ENCODE data around the gene P2RX6.

Gene P2RX6

DNA sequence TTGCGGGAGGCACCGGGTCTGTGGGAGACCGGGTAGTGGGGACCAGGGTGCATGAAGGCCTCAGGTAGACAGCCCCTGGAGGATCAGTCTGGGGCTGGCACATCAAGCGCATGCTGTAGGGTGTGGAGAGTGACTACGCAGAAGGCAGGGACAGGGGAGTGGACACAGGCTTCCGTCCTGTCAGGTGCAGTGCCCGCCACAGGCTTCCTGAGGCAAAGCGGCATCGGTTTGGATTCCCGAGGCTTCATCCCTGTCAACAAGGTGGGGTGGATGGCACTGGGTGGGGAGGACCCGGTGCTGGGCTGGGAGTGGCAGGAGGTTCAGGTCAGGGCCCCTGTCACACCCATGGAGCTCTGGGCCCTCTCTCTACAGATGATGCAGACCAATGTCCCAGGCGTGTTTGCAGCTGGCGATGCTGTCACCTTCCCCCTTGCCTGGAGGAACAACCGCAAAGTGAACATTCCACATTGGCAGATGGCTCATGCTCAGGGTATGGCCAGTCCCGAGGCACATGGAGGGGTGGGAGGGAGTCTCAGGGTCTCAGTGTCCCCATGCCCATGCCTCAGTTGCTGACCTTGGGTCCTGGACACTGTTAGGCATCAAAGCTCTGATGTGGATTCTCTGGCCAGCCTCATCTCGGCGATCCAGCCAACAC, 37.3 kb upstream of the P2RX6 start (continued):
- TF ChIP-seq, protein P1, sequence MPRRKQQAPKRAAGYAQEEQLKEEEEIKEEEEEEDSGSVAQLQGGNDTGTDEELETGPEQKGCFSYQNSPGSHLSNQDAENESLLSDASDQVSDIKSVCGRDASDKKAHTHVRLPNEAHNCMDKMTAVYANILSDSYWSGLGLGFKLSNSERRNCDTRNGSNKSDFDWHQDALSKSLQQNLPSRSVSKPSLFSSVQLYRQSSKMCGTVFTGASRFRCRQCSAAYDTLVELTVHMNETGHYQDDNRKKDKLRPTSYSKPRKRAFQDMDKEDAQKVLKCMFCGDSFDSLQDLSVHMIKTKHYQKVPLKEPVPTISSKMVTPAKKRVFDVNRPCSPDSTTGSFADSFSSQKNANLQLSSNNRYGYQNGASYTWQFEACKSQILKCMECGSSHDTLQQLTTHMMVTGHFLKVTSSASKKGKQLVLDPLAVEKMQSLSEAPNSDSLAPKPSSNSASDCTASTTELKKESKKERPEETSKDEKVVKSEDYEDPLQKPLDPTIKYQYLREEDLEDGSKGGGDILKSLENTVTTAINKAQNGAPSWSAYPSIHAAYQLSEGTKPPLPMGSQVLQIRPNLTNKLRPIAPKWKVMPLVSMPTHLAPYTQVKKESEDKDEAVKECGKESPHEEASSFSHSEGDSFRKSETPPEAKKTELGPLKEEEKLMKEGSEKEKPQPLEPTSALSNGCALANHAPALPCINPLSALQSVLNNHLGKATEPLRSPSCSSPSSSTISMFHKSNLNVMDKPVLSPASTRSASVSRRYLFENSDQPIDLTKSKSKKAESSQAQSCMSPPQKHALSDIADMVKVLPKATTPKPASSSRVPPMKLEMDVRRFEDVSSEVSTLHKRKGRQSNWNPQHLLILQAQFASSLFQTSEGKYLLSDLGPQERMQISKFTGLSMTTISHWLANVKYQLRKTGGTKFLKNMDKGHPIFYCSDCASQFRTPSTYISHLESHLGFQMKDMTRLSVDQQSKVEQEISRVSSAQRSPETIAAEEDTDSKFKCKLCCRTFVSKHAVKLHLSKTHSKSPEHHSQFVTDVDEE (CRISPR knock-in tag; IDR thresholded peaks at IDR 0.05), result no peak
- TF ChIP-seq ZFP3 (CRISPR knock-in tag; IDR thresholded peaks at IDR 0.05), result no peak

DNA sequence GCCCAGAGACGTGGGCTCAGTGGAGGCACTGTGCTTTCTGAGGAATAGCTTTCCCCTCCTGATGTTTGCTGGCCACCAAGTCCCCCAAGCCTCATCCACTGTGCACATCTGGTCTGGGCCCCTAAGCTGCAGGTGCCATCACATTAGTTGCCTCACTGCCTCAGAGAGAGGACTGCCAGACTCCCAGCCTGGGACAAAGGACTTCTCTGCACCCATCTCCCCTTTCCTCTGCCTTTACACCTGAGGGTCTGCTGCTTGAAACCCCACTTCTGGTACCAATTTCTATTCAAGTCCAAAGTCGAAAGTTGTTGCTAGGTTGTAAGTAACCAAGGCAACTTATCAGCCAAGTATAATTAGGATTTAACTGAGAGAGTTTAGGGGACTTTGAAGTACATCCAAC, 36.5 kb upstream of the P2RX6 start:
- TF ChIP-seq GLIS3 (CRISPR knock-in tag; IDR thresholded peaks at IDR 0.05) (no peak), ZC3H10 (CRISPR knock-in tag; IDR thresholded peaks at IDR 0.05) (no peak), BACH2 (CRISPR knock-in tag; IDR thresholded peaks at IDR 0.05; ENCODE audit: borderline replicate concordance) (no peak), PPARA (CRISPR knock-in tag; IDR thresholded peaks at IDR 0.05; ENCODE audit: borderline replicate concordance) (no peak), ZNF8 (CRISPR knock-in tag; IDR thresholded peaks at IDR 0.05) (no peak)
- TF ChIP-seq, protein P2, sequence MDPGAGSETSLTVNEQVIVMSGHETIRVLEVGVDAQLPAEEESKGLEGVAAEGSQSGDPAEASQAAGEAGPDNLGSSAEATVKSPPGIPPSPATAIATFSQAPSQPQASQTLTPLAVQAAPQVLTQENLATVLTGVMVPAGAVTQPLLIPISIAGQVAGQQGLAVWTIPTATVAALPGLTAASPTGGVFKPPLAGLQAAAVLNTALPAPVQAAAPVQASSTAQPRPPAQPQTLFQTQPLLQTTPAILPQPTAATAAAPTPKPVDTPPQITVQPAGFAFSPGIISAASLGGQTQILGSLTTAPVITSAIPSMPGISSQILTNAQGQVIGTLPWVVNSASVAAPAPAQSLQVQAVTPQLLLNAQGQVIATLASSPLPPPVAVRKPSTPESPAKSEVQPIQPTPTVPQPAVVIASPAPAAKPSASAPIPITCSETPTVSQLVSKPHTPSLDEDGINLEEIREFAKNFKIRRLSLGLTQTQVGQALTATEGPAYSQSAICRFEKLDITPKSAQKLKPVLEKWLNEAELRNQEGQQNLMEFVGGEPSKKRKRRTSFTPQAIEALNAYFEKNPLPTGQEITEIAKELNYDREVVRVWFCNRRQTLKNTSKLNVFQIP (CRISPR knock-in tag; IDR thresholded peaks at IDR 0.05; ENCODE audit: borderline replicate concordance, low read depth), result no peak
- no peak for ATAC-seq

DNA sequence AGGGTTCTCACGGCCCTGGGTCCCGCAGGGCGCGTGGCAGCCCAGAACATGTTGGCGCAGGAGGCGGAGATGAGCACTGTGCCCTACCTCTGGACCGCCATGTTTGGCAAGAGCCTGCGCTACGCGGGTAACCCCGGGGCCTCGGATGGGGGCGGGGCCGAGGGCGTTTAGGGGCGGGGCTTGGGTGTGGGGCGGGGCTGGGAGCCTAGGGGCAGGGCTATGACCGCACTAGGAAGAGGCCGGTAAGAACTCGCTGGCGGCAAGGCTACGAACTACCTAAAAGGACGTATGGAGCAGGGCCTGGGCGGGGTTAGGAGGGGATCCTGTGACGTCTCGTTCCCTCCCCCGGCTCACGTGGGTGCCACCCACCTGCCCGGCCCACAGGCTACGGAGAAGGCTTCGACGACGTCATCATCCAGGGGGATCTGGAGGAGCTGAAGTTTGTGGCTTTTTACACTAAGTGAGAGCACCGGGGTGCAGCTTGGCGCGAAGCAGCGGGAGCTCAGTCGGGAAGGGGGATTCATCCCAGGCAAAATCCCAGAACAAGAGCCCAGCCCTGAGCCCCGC, 35.6 kb upstream of the P2RX6 start:
- TF ChIP-seq ZFP3 (CRISPR knock-in tag; IDR thresholded peaks at IDR 0.05), result no peak
- TF ChIP-seq ZC3H10 (CRISPR knock-in tag; IDR thresholded peaks at IDR 0.05), result no peak
- no peak for TF ChIP-seq ZNF565 (CRISPR knock-in tag; conservative IDR thresholded peaks at IDR 0.05; ENCODE audit: low read depth)
- TF ChIP-seq TOX (CRISPR knock-in tag; IDR thresholded peaks at IDR 0.05; ENCODE audit: borderline replicate concordance), result no peak
- TF ChIP-seq PPARA (CRISPR knock-in tag; IDR thresholded peaks at IDR 0.05; ENCODE audit: borderline replicate concordance), result no peak
- TF ChIP-seq, protein P3, sequence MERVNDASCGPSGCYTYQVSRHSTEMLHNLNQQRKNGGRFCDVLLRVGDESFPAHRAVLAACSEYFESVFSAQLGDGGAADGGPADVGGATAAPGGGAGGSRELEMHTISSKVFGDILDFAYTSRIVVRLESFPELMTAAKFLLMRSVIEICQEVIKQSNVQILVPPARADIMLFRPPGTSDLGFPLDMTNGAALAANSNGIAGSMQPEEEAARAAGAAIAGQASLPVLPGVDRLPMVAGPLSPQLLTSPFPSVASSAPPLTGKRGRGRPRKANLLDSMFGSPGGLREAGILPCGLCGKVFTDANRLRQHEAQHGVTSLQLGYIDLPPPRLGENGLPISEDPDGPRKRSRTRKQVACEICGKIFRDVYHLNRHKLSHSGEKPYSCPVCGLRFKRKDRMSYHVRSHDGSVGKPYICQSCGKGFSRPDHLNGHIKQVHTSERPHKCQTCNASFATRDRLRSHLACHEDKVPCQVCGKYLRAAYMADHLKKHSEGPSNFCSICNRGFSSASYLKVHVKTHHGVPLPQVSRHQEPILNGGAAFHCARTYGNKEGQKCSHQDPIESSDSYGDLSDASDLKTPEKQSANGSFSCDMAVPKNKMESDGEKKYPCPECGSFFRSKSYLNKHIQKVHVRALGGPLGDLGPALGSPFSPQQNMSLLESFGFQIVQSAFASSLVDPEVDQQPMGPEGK (CRISPR knock-in tag; IDR thresholded peaks at IDR 0.05; ENCODE audit: borderline replicate concordance), result no peak
- TF ChIP-seq, protein P2 (CRISPR knock-in tag; IDR thresholded peaks at IDR 0.05; ENCODE audit: borderline replicate concordance, low read depth), result no peak
- TF ChIP-seq, protein P4, sequence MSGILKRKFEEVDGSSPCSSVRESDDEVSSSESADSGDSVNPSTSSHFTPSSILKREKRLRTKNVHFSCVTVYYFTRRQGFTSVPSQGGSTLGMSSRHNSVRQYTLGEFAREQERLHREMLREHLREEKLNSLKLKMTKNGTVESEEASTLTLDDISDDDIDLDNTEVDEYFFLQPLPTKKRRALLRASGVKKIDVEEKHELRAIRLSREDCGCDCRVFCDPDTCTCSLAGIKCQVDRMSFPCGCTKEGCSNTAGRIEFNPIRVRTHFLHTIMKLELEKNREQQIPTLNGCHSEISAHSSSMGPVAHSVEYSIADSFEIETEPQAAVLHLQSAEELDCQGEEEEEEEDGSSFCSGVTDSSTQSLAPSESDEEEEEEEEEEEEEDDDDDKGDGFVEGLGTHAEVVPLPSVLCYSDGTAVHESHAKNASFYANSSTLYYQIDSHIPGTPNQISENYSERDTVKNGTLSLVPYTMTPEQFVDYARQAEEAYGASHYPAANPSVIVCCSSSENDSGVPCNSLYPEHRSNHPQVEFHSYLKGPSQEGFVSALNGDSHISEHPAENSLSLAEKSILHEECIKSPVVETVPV (CRISPR knock-in tag; IDR thresholded peaks at IDR 0.05), result no peak
- TF ChIP-seq ARNTL (CRISPR knock-in tag; IDR thresholded peaks at IDR 0.05; ENCODE audit: borderline replicate concordance, low read depth), result no peak
- TF ChIP-seq GLIS3 (CRISPR knock-in tag; IDR thresholded peaks at IDR 0.05), result no peak
- TF ChIP-seq, protein P1 (CRISPR knock-in tag; IDR thresholded peaks at IDR 0.05), result no peak
- no peak for TF ChIP-seq TCF4 (CRISPR knock-in tag; IDR thresholded peaks at IDR 0.05; ENCODE audit: borderline replicate concordance)
- no peak for TF ChIP-seq ZNF70 (CRISPR knock-in tag; IDR thresholded peaks at IDR 0.05)
- no peak for TF ChIP-seq ZNF8 (CRISPR knock-in tag; IDR thresholded peaks at IDR 0.05)
- TF ChIP-seq RARB (CRISPR knock-in tag; IDR thresholded peaks at IDR 0.05), result no peak
- TF ChIP-seq CSDC2 (CRISPR knock-in tag; IDR thresholded peaks at IDR 0.05), result no peak
- TF ChIP-seq BACH2 (CRISPR knock-in tag; IDR thresholded peaks at IDR 0.05; ENCODE audit: borderline replicate concordance), result no peak
- no peak for ATAC-seq

Data from SK-N-SH treated with all-trans-retinoic acid at 6 μM for 48 hours (cell line).